Posterior cingulate gyrus (tissue), 11 donors: Measurements from ENCODE around the gene CLCA4.
A peak's percentile ranks its signal among the peaks of the same experiment; 100 is the strongest.

Experiments used
- DNase-seq, 10 donors: peaks; one replicate each; pipeline versions ENCODE4 v3.0.0 to v3.0.0-alpha.2; 2020 to 2021; ENCODE audit warnings: mixed read lengths in 3 of 10
- intact Hi-C: fragments of 100-400 bp; cut with DNase I; formaldehyde crosslinking; loops from one replicate; pipeline ENCODE4 v1.15.1; 2023

Gene CLCA4

DNA sequence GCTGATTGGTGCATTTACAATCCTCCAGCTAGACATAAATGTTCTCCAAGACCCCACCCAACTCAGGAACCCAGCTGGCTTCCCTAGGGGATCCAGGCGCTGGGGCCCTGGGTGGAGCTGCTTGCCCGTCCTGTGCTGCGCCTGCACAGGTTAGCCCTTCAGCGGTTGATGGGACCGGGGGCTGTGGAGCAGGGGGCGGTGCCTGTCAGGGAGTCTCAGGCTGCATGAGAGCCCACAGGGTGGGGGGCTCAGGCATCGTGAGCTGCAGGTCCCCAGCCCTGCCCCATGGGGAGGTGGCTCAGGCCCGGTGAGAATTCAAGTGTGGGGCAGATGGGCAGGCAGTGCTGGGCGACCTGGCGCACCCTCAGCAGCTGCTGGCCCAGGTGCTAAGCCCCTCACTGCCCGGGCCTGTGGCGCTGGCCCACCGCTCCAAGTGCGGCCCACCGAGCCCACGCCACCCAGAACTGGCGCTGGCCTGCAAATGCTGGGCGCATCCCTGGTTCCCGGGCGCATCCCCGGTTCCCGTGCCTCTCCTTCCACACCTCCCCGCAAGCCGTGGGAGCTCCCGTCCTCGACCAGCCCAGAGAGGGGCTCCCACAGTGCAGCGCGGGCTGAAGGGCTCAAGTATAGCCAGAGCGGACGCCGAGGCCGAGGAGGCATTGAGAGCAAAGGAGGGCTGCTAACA lies 23.1 kb upstream of the CLCA4 start:
- intact Hi-C loops: no loop called here
- DNase-seq: peak in 2 of 10 donors; percentile 72 to 83

GRCh38 chr1:86527306-86527705 lies 19.6 kb upstream of the CLCA4 start:
- intact Hi-C loops: no loop called here
- DNase-seq: no peak

GRCh38 chr1:86530211-86530845 lies 16.6 kb upstream of the CLCA4 start:
- intact Hi-C loops: no loop called here
- no peak for DNase-seq

DNA sequence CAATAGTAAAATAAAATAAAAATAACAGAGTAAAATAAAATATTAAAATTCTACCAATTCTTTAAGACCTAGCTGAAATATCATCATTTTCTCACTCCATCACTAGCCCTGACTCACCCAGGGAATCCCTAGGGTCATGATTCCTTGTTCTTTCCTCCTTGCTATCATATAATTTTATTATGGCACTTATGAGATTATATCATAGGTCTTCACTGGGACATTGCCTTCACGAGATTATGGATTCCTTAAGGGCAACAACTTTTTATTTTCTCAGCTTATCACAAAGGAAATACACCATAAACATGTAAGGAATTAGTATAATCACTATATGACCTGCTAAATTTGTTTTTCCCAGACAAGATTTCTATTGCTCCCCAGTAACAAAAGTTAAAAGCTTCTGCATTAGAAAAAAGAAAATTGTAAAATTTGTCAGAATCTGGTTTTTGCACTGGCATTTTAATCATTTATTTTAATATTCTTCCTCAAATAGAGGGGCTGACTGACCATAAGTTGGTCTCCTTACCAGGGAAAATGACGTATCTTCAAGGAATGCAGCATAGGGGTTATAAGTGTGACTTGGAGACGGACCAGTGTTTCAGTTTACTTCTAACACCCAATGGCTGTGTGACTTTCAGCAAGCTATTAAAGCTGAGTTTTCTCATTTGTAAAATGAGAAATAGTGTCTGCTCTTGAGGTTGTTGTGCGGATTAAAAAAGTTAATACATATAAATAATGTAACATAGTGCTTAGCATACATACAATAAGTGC lies 8.8 kb upstream of the CLCA4 start:
- no peak for DNase-seq
- intact Hi-C loops: no loop called here

DNA sequence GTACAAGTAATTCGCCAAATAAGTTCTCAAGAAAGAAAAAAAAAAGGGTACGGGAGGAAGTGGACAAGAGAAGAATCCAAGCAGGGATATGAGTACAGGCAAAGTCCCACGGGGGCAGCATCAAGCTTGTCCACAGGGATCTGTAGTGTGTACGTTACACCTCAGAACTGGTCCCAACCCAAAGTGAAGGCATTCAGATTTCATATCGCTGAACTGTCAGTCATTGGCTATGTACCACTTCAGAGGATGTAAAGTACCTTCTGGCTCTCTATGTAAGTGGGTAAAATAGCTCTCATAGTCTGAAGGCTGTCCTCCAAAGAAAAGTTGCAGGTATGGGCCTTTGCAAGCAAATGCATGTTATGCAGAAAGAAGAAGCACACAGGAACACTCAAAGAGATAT lies 8.1 kb upstream of the CLCA4 start:
- DNase-seq: no peak
- intact Hi-C loops: no loop called here

- no peak for DNase-seq
- intact Hi-C loops: no loop called here
Measured at GRCh38 chr1:86541859-86542258, 5.0 kb upstream of the CLCA4 start.

DNA sequence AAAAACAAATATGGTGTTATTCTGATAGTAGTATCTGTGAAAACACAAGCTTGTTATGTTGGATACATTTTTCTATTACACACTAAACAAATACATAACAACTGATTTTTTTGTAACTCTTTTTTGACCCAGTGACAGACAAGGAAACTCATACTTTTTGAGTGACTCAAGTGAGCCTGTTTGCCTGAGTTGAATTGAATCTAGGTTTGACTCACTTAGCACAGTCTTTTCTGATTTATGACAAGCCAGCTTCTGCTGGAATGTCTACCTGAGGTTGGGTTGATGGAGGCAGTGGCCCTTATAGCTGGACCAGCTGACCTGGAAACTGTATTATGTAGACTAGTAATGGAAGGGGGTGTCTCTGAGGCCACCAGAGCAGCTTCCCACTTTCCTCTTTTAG lies 4.2 kb upstream of the CLCA4 start:
- no peak for DNase-seq
- intact Hi-C loops: no loop called here

- intact Hi-C loops: no loop called here
- DNase-seq: no peak
Measured at GRCh38 chr1:86548839-86549238, 2.0 kb downstream of the CLCA4 start.

- intact Hi-C loops: no loop called here
- no peak for DNase-seq
Measured at GRCh38 chr1:86551305-86551704, 4.4 kb downstream of the CLCA4 start.

- DNase-seq: peak in 2 of 10 donors; percentile 77 to 79
- intact Hi-C loops: no loop called here
Measured at GRCh38 chr1:86552376-86552775, 5.5 kb downstream of the CLCA4 start.

DNA sequence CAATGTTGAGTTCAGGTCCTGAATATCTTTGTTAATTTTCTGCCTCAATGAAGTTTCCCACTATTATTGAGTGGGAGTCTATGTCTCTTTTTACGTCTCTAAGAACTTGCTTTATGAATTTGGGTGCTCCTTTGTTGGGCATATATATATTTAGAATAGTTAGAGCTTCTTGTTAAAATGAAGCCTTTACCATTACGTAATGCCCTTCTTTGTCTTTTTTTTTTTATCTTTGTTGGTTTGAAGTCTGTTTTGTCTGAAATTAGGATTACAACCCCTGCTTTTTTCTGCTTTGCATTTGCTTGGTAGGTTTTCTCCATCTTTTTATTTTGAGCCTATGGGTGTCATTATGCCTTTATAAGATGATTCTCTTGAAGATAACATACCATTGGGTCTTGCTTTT lies 10.9 kb downstream of the CLCA4 start:
- intact Hi-C loops: no loop called here
- DNase-seq: no peak

DNA sequence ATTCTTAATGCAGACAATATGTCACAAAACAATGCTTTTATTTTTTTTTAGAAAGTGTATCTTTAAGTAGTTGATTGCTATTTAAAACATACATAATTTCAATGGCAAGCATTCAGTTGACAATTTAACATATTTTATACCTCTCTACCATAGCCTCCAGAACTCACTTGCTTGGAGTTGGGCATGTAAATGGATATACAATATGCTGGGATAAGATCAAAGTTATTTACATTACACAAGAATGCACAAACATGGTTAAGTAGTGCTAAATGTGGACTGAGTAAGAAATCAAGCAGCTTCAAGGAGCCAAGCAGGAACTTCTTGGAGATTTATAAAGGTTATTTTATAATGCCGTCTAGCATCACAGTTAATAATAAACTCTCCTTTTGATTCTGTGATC lies 17.0 kb downstream of the CLCA4 start:
- no peak for DNase-seq
- intact Hi-C loops: no loop called here

- DNase-seq: no peak
- intact Hi-C loops: no loop called here
Measured at GRCh38 chr1:86567341-86567740, 20.5 kb downstream of the CLCA4 start.

GRCh38 chr1:86567878-86568277 lies 21.0 kb downstream of the CLCA4 start:
- intact Hi-C loops: no loop called here
- no peak for DNase-seq

DNA sequence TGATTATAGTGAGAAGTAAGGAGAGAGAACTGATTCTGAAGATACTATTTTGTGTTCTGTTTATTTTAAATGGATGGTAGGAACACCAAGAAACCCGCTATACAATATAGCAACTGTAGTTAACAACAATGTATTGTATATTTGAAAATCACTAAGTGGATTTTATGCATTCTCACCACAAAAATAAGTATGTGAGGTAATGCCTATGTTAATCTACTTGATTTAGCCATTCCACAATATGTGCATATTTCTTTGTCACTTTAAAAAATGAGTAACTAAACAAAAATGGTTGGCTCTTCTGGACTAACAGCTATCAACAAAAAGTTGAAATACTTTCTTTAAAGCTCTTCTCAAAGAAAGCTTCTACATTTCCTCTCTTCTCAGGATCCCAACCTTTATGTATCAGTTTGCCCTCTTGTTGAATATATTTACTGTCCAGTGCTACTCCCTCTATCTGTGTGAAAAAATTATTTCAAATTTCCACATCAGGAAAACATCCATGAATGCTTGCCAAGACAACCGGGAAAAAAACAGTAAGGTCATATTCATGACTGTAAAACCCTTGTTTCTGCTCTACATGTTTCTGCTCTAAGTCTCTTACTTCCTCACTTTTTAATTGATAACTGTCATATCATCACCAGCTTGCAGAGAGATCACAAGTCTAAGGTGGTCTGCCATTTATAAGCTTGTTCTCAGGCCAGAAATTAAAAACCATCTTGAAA lies 27.0 kb downstream of the CLCA4 start:
- intact Hi-C loops: no loop called here
- DNase-seq: no peak

DNA sequence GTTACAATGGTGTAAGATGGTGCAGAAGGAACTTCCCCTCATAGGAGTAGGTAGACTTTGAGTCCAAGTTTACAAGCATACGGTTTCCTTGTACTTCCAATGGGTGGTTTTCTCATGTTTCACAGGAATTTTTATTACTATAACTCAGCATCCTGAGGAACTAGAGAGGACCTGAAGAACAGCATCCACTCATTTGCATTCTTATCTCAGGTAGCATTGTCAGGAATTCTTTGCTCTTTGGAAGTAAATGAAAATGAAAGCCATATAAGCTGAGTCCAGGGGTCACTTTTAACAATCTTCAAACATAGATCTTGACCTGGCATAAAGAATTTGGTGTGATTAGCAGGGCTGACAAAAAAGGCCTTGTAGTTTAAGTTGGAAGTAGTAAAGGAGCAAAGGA lies 34.4 kb downstream of the CLCA4 start:
- intact Hi-C loops: no loop called here

DNA sequence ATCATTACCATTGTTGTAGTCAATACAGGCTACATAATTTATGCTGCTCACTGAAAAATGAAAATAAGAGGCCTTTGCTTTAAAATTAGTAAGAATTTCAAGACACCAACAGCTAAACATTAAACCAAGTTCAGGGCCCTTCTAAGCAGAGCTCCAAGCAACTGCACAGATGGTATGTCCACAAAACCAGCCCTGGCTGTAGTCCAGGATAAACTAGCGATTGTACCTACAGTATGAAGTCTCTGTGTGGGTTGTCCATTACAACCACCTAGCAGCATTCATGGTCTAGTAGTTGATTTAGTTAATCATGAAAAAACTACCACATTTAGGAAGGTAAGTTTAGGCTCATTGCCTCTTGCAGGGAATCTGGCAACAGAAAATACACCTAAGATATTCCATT lies 35.3 kb downstream of the CLCA4 start:
- intact Hi-C loops: no loop called here
- DNase-seq: no peak

More for the DNA sequence above, 34.4 kb downstream of the CLCA4 start:
- no peak for DNase-seq

- intact Hi-C loops: no loop called here
Measured at GRCh38 chr1:86583032-86583431, 36.2 kb downstream of the CLCA4 start.

GRCh38 chr1:86583593-86583992 lies 36.7 kb downstream of the CLCA4 start:
- intact Hi-C loops: no loop called here
- no peak for DNase-seq

More at GRCh38 chr1:86583032-86583431, 36.2 kb downstream of the CLCA4 start:
- DNase-seq: no peak

DNA sequence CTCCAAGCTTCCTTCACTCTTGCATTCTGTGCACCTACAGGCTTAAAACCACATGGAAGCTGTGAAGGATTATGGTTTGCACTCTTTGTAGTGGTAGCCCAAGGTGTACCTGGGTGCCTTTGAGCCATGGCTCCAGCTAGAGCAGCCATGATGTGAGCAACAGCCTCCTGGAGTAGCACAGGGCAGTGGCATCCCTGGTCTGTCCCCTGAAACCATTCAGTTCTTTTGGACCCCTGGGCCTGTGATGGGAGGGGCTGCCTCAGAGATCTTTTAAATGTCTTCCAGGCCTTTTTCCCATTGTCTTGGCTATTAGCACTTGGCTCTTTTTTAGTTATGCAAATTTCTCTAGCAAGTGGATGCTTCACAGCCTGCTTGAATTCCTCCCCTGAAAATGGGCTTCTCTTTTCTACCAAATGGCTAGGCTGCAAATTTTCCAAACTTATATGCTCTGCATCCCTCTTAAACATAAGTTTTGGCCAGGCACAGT lies 47.4 kb downstream of the CLCA4 start:
- no peak for DNase-seq
- intact Hi-C loops: no loop called here

DNA sequence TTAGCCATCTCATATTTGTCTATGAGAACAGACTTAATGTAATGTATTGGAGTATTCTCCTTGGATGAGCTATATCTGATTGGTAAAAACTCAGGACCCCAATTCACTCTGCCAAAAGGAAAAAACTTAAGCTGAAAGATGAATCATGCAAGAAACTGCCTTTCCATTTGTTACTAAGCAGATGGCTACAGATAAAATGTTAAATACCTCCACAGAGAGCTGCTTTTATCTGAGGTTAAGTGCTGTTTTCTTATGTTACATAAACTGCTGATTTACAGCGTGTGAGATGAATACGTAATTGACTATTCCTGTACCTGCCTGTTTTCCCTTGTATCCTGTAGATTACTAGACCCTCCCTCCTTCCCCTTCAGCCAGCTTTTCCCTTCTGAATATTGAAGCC lies 49.3 kb downstream of the CLCA4 start:
- intact Hi-C loops: no loop called here

More for the DNA sequence above, 49.3 kb downstream of the CLCA4 start:
- DNase-seq: no peak
